HG03060 (cell line): ENCODE results near the gene CCDC194.
A peak's percentile ranks its signal among the peaks of the same experiment; 100 is the strongest.

Experiments
- ATAC-seq: cut with Tn5 transposase; IDR thresholded peaks from one replicate; pipeline ENCODE4 v1.9.1; 2021; ENCODE audit warnings: low read depth, moderate number of reproducible peaks; ENCODE audit not compliant: unreplicated experiment

Gene CCDC194

GRCh38 chr19:17393914-17394313 lies at the start of gene CCDC194:
Gene CCDC194, minus strand, starts transcription at chr19:17394196. Its CDS starts 38 bp downstream, at chr19:17394158.
- ATAC-seq: no peak

DNA sequence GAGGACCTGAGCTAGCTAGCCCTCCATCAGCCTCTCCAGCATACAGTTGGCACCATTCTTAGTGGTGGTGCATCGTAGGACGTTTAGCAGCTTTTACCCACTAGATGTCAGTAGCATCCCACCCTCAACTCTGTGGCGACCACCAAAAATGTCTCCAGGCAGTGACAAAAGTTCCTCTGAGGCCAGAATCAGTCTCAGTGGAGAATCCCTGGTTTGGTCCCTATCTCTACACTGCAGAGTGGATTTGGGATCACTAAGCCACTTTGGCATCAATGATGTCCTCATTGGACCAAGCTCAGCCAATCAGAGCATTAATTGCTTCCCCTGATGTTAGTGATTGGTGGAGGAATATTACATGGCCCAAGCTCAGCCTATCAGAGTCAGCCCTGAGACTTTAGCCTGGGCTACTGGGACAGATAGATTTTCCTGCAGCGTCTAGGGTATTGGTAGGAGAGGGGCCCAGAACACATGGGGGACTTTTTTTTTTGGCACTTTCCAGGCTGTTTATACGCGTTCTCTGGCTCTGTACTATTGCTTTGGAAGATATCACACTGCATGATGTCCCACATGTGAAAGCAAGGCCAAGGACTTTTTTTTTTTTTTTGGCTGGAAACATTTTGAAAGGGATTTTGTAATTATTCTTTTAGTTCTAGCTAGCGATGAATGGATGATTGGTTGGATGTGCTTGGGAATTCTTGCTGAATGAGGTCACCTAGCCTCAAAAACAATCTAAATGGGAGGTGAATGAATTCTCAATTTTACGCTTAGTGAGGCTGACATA lies 47.4 kb upstream of the CCDC194 start:
- no peak for ATAC-seq

DNA sequence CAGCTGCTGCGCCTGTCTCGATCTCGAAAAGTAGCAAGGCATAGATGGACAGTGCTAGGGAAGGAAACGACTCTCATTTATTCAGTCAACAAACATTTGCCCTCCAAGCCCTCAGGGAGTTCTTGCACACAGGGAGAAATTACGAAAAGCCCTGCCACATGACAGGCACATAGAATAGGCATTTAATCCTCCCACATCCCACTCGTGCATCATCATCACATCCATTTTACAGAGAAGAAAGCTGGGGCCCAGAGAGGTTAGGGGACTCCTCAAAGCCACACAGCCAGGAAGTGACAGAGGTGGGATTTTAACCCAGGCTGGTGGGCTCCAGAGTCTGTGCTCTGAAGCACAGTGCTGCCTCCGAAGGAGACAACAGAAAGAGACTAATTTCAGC lies 42.9 kb upstream of the CCDC194 start:
- ATAC-seq: no peak

GRCh38 chr19:17436094-17436873 lies 42.3 kb upstream of the CCDC194 start:
- no peak for ATAC-seq

- no peak for ATAC-seq
Measured at GRCh38 chr19:17435218-17435617, 41.2 kb upstream of the CCDC194 start.

DNA sequence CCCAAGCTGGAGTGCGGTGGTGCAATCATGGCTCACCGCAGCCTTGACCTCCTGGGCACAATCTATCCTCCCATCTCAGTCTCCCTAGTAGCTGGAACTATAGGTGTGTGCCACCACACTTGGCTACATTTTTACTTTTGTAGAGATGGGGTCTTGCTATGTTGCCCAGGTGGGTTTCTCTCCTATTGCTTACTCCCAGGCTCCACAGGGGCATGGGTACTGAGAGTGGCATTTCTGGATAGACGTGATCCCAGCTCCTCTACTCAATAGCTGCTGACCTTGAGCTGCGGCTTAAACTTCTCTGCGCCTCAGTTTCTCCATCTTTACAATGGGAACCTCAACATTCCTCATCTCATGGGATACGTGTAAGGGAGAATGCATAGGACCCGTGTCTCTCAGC lies 37.4 kb upstream of the CCDC194 start:
- ATAC-seq: no peak

- no peak for ATAC-seq
Measured at GRCh38 chr19:17429641-17430113, 35.7 kb upstream of the CCDC194 start.

DNA sequence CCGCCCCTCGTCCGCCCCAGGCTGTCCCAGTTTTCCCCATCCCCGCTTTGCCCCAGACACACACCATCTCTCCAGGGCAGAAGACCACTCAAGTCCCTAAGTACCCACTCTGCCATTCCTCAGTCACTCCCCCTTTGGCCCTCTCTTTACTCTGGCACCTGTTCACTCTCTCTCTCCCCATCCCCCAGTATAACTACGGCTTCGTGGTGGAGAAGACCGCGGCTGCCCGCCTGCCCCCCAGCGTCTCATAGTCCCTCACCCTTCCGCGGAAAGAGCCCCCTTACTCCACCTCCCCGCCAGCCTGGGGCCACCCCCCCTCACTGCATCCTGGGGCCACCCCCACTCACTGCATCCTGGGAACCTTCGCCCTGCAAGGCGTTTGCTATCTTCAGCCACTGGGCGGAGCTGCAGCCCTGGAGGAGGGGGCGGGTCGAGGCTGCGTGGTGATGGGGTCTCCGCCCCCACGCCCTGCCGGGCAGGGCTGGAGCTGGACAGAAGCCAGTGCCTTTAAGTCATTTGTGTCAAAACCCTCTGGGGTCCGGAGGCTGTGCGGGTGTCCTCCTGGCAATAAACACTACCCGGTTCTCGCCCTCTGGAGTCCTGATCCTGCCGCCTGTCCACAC lies 30.9 kb upstream of the CCDC194 start:
- no peak for ATAC-seq

GRCh38 chr19:17423429-17424208 lies 29.6 kb upstream of the CCDC194 start:
- ATAC-seq: no peak

GRCh38 chr19:17421942-17422341 lies 27.9 kb upstream of the CCDC194 start:
- ATAC-seq: no peak

DNA sequence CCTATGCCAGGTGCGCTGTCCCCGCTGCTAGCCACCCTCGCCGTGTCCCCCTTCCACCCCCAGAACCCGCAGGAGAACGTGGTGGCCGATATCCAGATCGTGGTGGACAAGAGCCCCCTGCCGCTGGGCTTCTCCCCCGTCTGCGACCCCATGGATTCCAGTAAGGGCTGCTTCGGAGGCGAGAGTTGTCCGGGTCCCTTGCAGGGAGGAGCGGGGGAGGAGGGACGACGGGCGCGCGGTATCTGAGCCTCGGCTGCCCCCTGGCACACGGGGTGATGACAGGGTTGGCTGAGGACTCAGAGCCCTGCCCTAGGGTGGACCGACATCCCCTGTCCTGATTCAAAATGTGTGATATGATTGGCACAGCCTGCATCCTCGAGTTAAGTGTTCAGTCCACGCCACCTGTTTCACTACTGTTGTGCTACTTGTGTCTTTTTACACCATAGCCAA lies 26.5 kb upstream of the CCDC194 start:
- no peak for ATAC-seq

- ATAC-seq: peak; percentile 74
Measured at GRCh38 chr19:17419621-17420474, 25.9 kb upstream of the CCDC194 start, which contains the start of gene MVB12A. Gene MVB12A, plus strand, starts transcription at chr19:17420047. Its CDS starts 89 bp downstream, at chr19:17420136.

- no peak for ATAC-seq
Measured at GRCh38 chr19:17419154-17419620, 25.2 kb upstream of the CCDC194 start.

GRCh38 chr19:17418710-17419109 lies 24.7 kb upstream of the CCDC194 start:
- ATAC-seq: no peak

DNA sequence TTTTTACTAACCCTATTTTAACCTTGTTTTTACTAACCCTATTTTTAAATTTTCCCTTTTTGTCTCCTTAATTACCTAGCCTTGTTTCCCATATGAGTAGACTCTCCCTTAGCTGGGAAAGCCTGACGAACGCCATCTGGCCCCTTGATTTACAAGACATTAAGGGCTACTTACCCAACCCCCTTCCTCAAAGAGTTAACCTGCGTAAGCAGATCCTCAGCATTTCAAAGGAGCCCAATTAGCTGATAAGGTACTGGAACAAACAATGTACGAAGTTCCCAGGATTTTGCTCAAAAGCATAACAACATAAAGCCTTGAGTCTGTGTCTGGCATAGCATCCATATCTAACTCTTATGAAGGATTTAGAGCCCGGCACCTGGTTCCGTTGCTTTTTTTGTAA lies 21.1 kb upstream of the CCDC194 start:
- no peak for ATAC-seq

DNA sequence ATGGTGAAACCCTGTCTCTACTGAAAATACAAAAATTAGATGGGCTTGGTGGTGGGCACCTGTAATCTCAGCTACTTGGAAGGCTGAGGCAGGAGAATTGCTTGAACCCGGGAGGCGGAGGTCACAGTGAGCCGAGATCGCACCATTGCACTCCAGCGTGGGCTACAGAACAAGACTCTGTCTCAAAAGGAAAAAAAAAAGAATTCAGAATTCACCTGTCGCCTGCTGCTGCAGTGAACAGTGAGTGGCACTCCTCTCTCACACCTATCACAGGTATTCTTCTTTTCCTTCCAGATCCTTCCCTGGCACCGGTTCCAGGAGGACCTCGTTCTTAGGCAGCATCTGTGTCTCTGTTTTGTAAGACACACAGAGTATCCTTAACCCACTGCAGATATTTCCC lies 20.1 kb upstream of the CCDC194 start:
- no peak for ATAC-seq

GRCh38 chr19:17411801-17412200 lies 17.8 kb upstream of the CCDC194 start:
- no peak for ATAC-seq

DNA sequence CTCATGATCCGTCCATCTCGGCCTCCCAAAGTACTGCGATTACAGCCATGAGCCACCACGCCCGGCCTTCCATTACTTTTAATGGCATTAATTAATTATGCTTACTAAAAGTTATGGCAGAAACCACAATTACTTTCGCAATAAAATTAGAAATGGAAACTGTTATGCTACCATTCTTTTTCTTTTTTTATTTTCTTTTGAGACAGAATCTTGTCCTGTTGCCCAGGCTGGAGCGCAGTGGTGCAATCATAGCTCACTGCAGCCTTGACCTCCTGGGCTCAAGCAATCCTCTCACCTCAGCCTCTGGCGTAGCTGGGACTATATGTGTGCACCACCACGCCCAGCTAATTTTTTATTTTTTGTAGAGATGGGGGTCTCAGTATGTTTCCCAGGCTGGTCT lies 16.0 kb upstream of the CCDC194 start:
- ATAC-seq: no peak

DNA sequence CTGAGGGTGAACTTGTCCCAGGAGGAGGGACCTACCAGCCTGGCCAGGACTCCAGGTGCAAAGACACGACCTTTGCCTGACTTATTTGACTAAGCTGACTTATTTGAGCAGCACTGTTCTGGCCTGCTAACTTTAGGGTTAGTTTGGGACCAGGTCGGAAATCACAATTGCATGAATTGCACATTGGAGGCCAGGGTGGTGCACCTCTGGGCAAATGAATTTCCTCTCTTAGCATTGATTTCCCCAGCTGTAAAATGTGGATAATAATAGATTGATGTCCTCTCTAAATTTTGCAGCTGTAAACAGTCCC lies 12.8 kb upstream of the CCDC194 start:
- no peak for ATAC-seq
